H1 (cell line): Measurements from ENCODE around the gene DDX1. TPM values are rescaled to one million over a fixed set of nuclear protein-coding genes. Genes with fewer than 3 reads are reported as not detected.

Experiments used
- BRCA1 ChIP-seq: IDR thresholded peaks from 2 replicates; pipeline ENCODE4 v1.6.1; 2012; ENCODE audit warnings: low read depth, low read length, improper control_type of control experiment
- CTBP2 ChIP-seq: IDR thresholded peaks from 2 replicates; pipeline ENCODE4 v1.7.0; 2011; ENCODE audit warnings: borderline replicate concordance, mild to moderate bottlenecking, moderate library complexity, mixed read lengths, low read length; ENCODE audit not compliant: insufficient read depth, insufficient read length
- SUZ12 ChIP-seq: fragments of 200-600 bp; sonication (generic); IDR thresholded peaks from 2 replicates; pipeline ENCODE4 v1.6.1; 2012; ENCODE audit warnings: mild to moderate bottlenecking, inconsistent platforms, low read length, moderate library complexity, mixed read lengths
- polyA plus RNA-seq, 7 experiments: library from polyadenylated mRNA; depleted of rRNA in 3 of 7; stranded (reverse) in 5 of 7; unstranded in 2 of 7; fragments of >200 nt in 5 of 7; fragments of 200-250 nt in 2 of 7; gene quantifications; 1 replicate in 5 of 7; 2 replicates in 1 of 7; 4 replicates in 1 of 7; pipeline versions ENCODE4 v1.2.1 to v1.2.3, GENCODE V29; 2011 to 2013; ENCODE audit warnings: missing spikeins in 2 of 7, mixed read lengths in 2 of 7
- total RNA-seq: library from RNA; stranded (reverse); fragmentation: NEBNext Ultra II Directional; extraction: Animal tissue kit (Norgen Biotek cat#: 25700); gene quantifications from 2 replicates; pipeline ENCODE4 v1.2.1, GENCODE V29; 2021

DDX1 gene
- total and polyA plus RNA-seq, 2 of the 8 experiments (the other 6 are each of a cell fraction or from before 2014, with no cell fraction given), result 51.1 to 161 TPM

GRCh38 chr2:15667809-15668556 is 76.3 kb downstream of the DDX1 start (continued):
- TF ChIP-seq SUZ12 (no peak), CTBP2 (no peak), BRCA1 (no peak)
